HG03575 (cell line): ENCODE data around the gene TTN.

Source experiments
- ATAC-seq: cut with Tn5 transposase; IDR thresholded peaks from one replicate; pipeline ENCODE4 v1.9.1; 2021; ENCODE audit not compliant: unreplicated experiment, insufficient number of reproducible peaks, low FRiP score; ENCODE audit errors: extremely low read depth

The TTN gene

GRCh38 chr2:178479758-178480226 lies 327.4 kb downstream of the TTN start:
- ATAC-seq: no peak

- no peak for ATAC-seq
These were observed 328.0 kb downstream of the TTN start for GRCh38 chr2:178479275-178479616.

- ATAC-seq: no peak
These were observed 328.6 kb downstream of the TTN start, which contains the start of gene FKBP7 for GRCh38 chr2:178478439-178479274. TSS of gene FKBP7 (minus strand) at chr2:178478600. CDS start at chr2:178478499, 101 bp downstream.

GRCh38 chr2:178478130-178478438 lies 329.1 kb downstream of the TTN start:
- no peak for ATAC-seq

GRCh38 chr2:178477443-178478129 lies 329.6 kb downstream of the TTN start:
- no peak for ATAC-seq

GRCh38 chr2:178476477-178476876 lies 330.7 kb downstream of the TTN start:
- no peak for ATAC-seq
